8988T (cell line): ENCODE measurements around the gene KIF1B.
"Not testable (repeated sequence)": the region's sequence is repeated elsewhere in the genome, so short reads cannot be mapped to it uniquely, and the experiment has no call there.

Experiments
- DNase-seq: peaks from one replicate; pipeline ENCODE4 v3.0.0; 2011

The KIF1B gene

GRCh38 chr1:10339815-10340214 lies 129.4 kb downstream of the KIF1B start:
- no peak for DNase-seq

GRCh38 chr1:10340930-10341590 lies 130.7 kb downstream of the KIF1B start:
- no peak for DNase-seq

- DNase-seq: no peak
Measured at GRCh38 chr1:10347109-10347508, 136.7 kb downstream of the KIF1B start.

GRCh38 chr1:10353282-10353681 lies 142.9 kb downstream of the KIF1B start:
- no peak for DNase-seq

- no peak for DNase-seq
Measured at GRCh38 chr1:10353693-10354092, 143.3 kb downstream of the KIF1B start.

DNA sequence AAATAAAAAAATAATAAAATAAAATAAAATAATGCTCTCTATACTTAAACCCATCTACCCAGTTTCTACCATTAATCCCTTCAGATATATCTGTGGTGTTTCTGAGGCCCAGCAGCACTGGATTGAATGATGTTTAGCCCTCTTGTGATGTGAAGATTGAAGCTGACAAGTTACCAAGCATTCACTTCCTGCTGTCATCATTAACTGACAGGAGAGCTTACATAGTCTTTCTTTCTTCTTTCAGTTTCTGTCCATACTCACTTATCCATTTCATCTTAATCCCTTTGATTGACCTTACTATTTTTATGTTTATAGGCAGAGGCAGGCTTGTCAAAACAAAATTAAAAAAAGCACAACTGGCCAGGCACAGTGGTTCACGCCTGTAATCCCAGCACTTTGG lies 149.7 kb downstream of the KIF1B start:
- DNase-seq: no peak

GRCh38 chr1:10361515-10361914 lies 151.1 kb downstream of the KIF1B start:
- DNase-seq: no peak

GRCh38 chr1:10368194-10368593 lies 157.8 kb downstream of the KIF1B start:
- DNase-seq: no peak

DNA sequence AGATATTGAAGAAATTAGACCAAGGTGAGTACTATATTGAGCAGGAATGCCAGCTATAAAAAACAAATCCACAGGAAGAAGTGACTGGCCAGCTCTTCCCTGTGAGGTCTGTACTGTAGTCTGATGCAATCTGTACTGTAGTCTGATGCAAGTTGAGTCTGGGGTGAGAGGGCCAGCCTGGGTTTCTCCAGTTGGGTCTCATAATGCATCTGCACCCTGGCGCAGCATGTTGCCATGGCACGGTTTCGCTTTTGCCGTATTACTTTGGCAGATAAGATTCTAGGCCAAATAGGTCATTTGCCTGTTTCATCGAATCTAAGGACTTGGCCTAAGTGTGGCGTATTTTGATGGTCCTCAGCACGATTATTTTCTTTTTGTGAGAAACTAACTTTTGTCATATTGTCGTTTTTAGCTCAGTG lies 164.1 kb downstream of the KIF1B start:
- DNase-seq: no peak

GRCh38 chr1:10377365-10378029 lies 167.1 kb downstream of the KIF1B start:
- not testable (repeated sequence) for DNase-seq

DNA sequence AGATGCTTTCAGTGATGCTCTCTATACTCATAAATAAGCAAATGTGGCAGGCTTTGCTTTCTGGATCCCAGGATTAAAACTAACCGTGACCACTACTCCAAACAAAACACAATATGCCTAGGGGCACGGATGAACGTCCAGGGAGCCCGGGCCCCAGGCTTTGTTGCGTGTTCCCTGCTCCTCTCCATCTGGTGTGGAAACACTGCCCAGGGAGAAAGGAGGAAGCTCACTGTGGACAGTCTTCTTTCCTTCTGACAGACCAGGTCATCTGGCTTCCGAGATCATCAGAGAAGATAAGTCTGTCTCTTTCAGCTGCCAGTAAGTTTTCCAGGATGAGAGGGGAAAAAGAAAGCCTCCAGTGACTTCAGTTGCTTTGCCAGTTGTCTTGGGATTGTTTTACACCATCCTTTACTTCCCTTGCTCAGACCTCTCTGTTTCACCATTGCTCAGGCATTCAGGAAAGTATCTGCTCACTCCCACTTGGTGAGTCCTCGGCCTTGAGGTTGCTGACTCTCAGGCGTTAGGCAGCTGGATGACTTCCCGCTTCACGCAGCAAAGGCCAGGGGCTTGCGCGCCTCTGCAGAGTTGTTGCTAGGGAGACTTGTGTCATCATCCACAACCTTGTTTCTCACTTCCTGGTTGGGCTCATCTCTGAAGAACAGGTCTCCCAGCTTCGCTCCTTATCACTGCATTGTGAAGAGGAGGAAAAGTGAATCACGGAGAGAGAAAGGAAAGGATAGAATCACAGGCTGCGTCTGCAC lies 167.9 kb downstream of the KIF1B start:
- DNase-seq: no peak

- DNase-seq: no peak
Measured at GRCh38 chr1:10379101-10379620, 168.8 kb downstream of the KIF1B start.

DNA sequence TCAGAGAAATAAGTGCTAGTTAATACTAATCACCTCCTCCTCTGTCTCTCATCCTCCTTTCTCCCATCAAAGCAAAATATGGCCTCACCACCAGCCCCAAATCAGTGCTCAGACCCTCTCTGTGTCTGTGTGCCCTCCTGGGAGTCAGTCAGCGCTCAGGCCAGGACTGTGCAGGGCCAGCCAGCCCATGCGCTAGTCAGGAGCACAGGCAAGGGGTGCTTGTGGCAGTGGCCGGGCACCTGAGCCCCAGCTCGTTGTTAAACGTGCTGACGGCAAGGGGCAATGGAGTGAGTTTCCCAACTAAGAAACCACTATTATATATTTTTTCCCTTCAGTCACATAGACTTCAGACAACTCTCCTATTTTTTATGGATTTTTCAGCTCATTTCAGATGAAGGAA lies 169.3 kb downstream of the KIF1B start:
- DNase-seq: no peak

- no peak for DNase-seq
Measured at GRCh38 chr1:10380594-10381275, 170.4 kb downstream of the KIF1B start.

- no peak for DNase-seq
Measured at GRCh38 chr1:10383630-10384029, 173.3 kb downstream of the KIF1B start.

DNA sequence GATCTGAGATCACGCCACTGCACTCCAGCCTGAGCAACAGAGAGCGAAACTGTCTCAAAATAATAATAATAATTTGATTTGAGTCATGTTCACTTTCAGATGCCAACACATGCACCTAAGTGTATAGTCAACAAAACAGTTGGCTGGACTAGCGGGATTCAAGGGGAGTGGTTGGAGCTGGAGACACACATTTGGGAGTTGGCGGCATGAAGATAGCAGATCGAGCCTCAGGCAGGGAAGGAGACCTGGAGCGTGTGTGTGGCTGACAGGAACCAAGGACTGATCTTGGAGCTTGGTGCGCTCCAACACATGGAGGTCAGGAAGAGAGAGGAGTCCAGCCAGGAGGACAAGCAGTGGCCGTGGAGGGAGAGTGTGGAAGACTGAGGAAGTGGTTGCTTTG lies 173.8 kb downstream of the KIF1B start:
- DNase-seq: no peak

DNA sequence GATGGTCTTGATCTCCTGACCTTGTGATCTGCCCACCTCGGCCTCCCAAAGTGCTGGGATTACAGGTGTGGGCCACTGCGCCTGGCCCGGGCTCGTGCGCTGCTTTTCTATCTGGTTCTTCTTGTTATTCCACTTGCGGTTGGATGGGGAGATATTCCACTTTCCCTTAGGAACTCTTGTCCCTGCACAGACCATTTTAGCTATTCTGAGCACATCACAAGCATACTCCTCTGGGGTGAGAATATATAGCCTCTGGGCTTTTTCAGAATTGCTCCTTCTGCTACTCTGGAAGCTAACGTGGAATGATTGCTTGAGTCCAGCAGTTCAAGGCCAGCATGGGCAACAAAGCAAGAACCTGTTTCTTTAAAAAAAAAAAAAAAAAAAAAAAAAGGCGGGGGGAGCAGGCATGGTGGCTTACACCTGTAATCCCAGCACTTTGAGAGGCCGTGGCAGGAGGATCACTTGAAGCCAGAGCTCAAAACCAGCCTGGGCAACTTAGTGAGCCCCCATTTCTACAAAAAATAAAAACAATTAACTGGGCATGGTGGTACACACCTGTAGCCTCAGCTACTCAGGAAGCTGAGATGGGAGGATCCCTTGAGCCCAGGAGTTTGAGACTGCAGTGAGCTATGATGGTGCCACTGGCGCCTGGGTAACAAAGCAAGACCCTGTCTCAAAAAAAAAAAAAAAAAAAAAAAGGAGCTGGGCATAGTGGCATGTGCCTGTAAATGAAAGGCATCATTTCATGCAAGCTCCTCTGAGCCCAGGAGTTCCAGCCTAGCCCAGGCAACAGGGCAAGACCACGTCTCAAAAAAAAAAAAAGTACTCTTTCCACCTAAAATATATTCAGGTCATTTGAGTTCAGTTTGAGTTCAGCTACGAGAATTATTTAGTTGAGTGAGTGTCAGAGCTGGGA lies 176.6 kb downstream of the KIF1B start:
- no peak for DNase-seq

DNA sequence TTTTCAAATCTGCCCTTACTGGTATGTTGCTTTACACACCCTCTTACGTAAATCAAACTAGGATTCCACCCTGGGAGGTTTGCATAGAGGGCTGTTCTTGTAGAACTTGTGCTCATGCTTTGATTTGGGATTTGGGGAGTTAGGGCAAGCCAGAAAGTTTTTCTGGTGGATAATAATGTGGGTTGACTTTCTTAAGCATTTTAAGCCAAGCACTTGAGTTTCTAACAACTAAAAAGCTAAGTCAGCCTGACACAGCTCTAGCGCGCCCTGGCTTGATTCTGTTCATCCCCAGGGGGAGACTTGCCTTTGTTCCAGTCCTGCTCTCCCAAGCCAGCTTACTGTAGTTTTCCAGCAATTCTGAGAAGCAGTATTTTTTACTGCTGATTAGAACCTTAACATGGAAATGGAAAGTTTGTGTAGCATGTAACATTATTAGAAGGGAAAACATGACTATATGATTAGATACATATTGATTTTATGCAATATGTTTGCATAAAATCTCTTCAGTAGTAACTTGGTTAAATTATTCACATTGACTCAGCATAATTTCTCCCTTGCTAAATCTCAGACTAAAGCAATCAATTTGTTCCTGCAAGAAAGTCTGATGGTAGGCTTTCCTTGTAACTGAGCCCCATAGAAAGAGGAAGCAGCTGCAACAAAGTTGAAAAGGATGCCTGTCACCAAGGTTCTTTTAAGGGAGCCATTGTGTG lies 177.5 kb downstream of the KIF1B start:
- DNase-seq: no peak

GRCh38 chr1:10388387-10388715 lies 178.0 kb downstream of the KIF1B start:
- no peak for DNase-seq

DNA sequence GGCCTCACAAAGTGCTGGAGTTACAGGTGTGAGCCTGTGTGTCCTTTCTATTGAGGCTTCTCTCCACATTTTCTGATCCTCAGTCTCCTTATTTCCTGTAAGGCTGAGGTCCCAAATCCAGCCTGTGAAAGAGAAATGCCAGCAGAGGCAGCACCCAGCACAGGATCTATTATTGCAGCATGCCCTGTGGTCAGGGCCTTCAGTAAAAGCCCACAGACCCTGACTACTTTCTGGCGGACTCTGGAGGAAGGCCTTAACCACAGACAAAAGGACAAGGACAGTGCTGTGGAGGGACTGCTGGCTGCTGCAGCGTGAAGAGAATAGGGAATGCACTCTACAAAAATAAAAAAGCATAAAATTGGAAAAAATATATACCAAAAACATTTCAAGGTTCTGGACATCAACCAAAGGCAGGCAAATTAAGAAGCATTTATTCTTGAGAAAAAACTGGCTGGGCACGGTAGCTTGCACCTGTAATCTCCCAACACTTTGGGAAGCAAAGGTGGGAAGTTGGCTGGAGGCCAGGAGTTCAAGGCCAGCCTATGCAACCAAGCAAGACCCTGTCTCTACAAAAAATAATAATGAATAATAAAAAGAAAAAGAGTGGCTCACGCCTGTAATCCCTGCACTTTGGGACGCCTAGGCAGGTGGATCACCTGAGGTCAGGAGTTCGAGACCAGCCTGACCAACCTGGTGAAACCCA lies 179.1 kb downstream of the KIF1B start:
- no peak for DNase-seq

GRCh38 chr1:10396870-10397269 lies 186.5 kb downstream of the KIF1B start:
- no peak for DNase-seq
